Uterus (tissue), 4 donors: Measurements from ENCODE around the gene KANSL1. TPM values are rescaled to one million over a fixed set of nuclear protein-coding genes. Genes with fewer than 3 reads are reported as not detected.

Experiments
- DNase-seq, 2 donors: peaks; one replicate each; pipeline ENCODE4 v3.0.0-alpha.2; 2019 to 2020
- H3K27ac ChIP-seq, 2 donors: fragments of 200-600 bp; sonication (generic); 1 replicate in 1 of 2; 2 replicates in 1 of 2; pipeline ENCODE4 v1.5.1; 2016 to 2018
- H3K27me3 ChIP-seq, 2 donors: fragments of 200-600 bp; sonication (generic); one replicate each; pipeline ENCODE4 v1.5.1; 2018 to 2019; ENCODE audit warnings: control low read depth in 1 of 2
- H3K36me3 ChIP-seq, 2 donors: fragments of 200-600 bp; sonication (generic); one replicate each; pipeline ENCODE4 v1.5.1; 2019; ENCODE audit warnings: control low read depth in 1 of 2
- H3K4me1 ChIP-seq, 2 donors: fragments of 200-600 bp; sonication (generic); one replicate each; pipeline ENCODE4 v1.5.1; 2018 to 2019; ENCODE audit warnings: control low read depth in 1 of 2
- H3K4me3 ChIP-seq, 2 donors: fragments of 200-600 bp; sonication (generic); 1 replicate in 1 of 2; 2 replicates in 1 of 2; pipeline ENCODE4 v1.5.1; 2018 to 2019; ENCODE audit warnings: mild to moderate bottlenecking in 1 of 2
- H3K9me3 ChIP-seq, 2 donors: fragments of 200-600 bp; sonication (generic); one replicate each; pipeline ENCODE4 v1.5.1; 2019; ENCODE audit warnings: control low read depth in 1 of 2
- POLR2A ChIP-seq, 2 donors: fragments of 450-650 bp; IDR thresholded peaks; one replicate each; pipeline ENCODE4 v1.6.1; 2016; ENCODE audit warnings: antibody characterized with exemption in 2 of 2, mild to moderate bottlenecking in 1 of 2, moderate library complexity in 1 of 2
- intact Hi-C: fragments of 100-400 bp; cut with DNase I; formaldehyde crosslinking; loops from one replicate; pipeline ENCODE4 v1.15.1; 2023; ENCODE audit warnings: low total_unique reads
- total RNA-seq, 4 donors: library from RNA; depleted of rRNA in 3 of 4; stranded (reverse); fragments of >200 nt in 3 of 4; gene quantifications; one replicate each; pipeline versions ENCODE4 v1.1.0 to v1.2.4, GENCODE V29; 2014 to 2023
- TF ChIP-seq, protein P1 (sequence below), 4 experiments: fragments of 200-600 bp in 2 of 4; fragments of 450-650 bp in 2 of 4; sonication (generic) in 2 of 4; IDR thresholded peaks; one replicate each; pipeline ENCODE4 v1.5.1; 2016 to 2019; ENCODE audit warnings: antibody characterized with exemption in 4 of 4, mild to moderate bottlenecking in 2 of 4, moderate library complexity in 1 of 4
- donor health status: DM: yes; HTN: yes; CAD: no.

KANSL1 gene
- total RNA-seq, 4 donors from 2014 or later = 55.8 to 192 (median 146) TPM

DNA sequence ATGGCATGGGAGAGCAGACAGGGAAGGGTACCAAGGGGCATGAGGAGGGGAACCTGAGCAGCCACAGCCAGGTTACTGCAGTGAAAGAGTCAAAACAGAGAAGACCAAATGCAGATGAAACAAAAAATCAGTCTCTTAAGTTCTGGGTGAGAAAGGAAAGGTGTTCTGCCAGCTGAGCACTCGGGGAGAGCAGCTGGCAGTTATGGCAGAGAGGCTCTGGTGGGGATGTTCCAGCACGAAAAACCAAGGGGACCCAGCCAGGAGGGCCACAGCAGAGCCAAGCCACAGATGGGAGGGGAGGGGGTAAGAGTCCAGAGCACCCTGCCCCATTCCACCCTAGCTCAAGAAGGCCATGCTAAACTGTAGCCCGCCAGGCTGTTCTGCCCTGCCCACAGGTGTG lies 162.5 kb downstream of the KANSL1 start:
- Histone ChIP-seq H3K27me3 (no peaks in the 10 kb centered on the region), H3K4me1 (no peaks in the 10 kb centered on the region), H3K27ac (no peak overlapping the region), H3K4me3 (no peak overlapping the region), H3K9me3 (no peaks in the 10 kb centered on the region), H3K36me3 (no peaks in the 10 kb centered on the region)
- no peak for DNase-seq
- intact Hi-C loops = no loop called here
- TF ChIP-seq, protein P1, sequence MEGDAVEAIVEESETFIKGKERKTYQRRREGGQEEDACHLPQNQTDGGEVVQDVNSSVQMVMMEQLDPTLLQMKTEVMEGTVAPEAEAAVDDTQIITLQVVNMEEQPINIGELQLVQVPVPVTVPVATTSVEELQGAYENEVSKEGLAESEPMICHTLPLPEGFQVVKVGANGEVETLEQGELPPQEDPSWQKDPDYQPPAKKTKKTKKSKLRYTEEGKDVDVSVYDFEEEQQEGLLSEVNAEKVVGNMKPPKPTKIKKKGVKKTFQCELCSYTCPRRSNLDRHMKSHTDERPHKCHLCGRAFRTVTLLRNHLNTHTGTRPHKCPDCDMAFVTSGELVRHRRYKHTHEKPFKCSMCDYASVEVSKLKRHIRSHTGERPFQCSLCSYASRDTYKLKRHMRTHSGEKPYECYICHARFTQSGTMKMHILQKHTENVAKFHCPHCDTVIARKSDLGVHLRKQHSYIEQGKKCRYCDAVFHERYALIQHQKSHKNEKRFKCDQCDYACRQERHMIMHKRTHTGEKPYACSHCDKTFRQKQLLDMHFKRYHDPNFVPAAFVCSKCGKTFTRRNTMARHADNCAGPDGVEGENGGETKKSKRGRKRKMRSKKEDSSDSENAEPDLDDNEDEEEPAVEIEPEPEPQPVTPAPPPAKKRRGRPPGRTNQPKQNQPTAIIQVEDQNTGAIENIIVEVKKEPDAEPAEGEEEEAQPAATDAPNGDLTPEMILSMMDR (IDR thresholded peaks at IDR 0.05) = no peak
- TF ChIP-seq POLR2A (IDR thresholded peaks at IDR 0.05) = no peak

DNA sequence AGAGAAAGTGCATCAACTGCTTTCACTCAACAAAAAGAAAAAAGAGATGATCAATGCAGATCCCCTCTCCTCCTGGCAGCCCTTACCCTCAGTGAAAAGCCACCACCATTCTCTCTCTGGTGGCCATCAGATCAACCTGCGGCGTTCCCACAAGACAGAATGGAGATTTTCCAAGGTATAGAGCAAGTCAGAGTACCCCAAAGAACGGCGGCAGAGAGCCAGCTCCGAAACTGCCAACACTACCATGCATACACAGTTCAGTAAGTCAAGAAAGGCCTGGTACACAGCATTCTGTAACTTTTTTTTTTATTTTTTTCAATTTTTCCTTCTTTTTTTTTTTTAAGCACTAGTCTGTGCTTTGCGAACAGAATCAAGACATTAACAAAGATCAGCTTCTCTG lies 163.6 kb downstream of the KANSL1 start:
- H3K4me3 ChIP-seq = no peak overlapping the region
- DNase-seq = no peak
- H3K36me3 ChIP-seq = no peaks in the 10 kb centered on the region
- H3K4me1 ChIP-seq = no peaks in the 10 kb centered on the region
- no peak for TF ChIP-seq POLR2A (IDR thresholded peaks at IDR 0.05)
- TF ChIP-seq, protein P1 (IDR thresholded peaks at IDR 0.05) = no peak
- no peak overlapping the region for H3K27ac ChIP-seq
- intact Hi-C loops = no loop called here
- H3K9me3 ChIP-seq = no peaks in the 10 kb centered on the region
- no peaks in the 10 kb centered on the region for H3K27me3 ChIP-seq

DNA sequence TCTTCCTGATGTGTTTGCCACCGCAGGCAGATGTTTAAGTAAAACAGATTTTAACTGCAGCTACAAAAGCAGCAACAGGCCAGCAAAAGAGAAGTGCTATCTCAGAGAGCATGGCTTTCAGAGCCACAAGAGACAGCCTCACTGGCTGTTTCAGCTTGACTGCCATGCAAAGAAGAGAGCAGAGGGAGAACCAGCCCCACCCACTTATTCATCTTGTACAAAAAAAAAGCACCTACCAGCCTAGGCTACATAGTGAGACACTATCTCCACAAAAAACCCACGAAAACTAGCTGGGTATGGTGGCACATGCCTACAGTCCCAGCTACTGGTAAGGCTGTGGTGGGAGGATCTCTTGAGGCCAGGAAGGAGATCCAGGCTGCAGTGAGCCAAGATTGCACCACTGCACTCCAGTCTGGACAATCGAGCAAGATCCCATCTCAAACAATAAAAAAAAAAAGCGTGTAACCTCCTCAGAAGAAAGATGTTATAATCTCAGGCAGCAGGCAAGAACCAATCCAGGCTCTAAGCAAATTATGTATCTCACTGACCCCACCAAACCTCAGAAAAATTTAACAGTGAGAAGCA lies 164.2 kb downstream of the KANSL1 start:
- H3K27me3 ChIP-seq = no peaks in the 10 kb centered on the region
- H3K36me3 ChIP-seq = no peaks in the 10 kb centered on the region
- no peak overlapping the region for H3K27ac ChIP-seq
- no peak for TF ChIP-seq POLR2A (IDR thresholded peaks at IDR 0.05)
- TF ChIP-seq, protein P1 (IDR thresholded peaks at IDR 0.05) = no peak
- intact Hi-C loops = no loop called here
- no peaks in the 10 kb centered on the region for H3K4me1 ChIP-seq
- no peak for DNase-seq
- H3K4me3 ChIP-seq = no peak overlapping the region
- H3K9me3 ChIP-seq = no peaks in the 10 kb centered on the region

DNA sequence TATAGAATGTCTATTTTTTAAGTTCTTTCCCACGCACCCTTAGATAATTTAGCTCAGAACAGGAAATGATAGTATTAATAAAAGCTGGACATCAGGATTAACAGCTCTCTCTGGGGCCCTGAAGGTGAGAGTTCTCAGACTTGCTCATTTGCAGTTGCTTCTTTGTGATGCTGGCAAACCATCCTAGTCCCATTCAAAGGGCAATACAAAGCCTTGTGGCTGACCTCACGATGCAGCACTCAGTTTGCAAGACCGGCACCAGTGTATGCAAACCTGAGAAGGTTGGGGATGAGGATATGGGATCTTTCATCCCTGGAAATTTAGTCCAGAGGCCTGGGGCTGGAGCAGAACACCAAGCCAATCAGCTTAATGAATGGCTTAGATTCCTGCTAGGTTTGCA lies 164.9 kb downstream of the KANSL1 start:
- intact Hi-C loops = no loop called here
- DNase-seq = no peak
- Histone ChIP-seq H3K36me3 (no peaks in the 10 kb centered on the region), H3K27ac (no peak overlapping the region), H3K4me1 (no peaks in the 10 kb centered on the region), H3K4me3 (no peak overlapping the region), H3K27me3 (no peaks in the 10 kb centered on the region), H3K9me3 (no peaks in the 10 kb centered on the region)
- no peak for TF ChIP-seq POLR2A (IDR thresholded peaks at IDR 0.05)
- TF ChIP-seq, protein P1 (IDR thresholded peaks at IDR 0.05) = no peak

DNA sequence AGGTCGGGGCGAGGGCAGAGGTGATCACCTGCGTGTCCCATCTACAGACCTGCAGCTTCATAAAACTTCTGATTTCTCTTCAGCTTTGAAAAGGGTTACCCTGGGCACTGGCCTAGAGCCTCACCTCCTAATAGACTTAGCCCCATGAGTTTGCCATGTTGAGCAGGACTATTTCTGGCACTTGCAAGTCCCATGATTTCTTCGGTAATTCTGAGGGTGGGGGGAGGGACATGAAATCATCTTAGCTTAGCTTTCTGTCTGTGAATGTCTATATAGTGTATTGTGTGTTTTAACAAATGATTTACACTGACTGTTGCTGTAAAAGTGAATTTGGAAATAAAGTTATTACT lies 165.3 kb downstream of the KANSL1 start:
- no peaks in the 10 kb centered on the region for H3K27me3 ChIP-seq
- no peaks in the 10 kb centered on the region for H3K36me3 ChIP-seq
- no peaks in the 10 kb centered on the region for H3K9me3 ChIP-seq
- DNase-seq = no peak
- no peaks in the 10 kb centered on the region for H3K4me1 ChIP-seq
- no peak overlapping the region for H3K27ac ChIP-seq
- no peak overlapping the region for H3K4me3 ChIP-seq
- TF ChIP-seq, protein P1 (IDR thresholded peaks at IDR 0.05) = no peak
- no peak for TF ChIP-seq POLR2A (IDR thresholded peaks at IDR 0.05)
- intact Hi-C loops = no loop called here
